HepG2 (cell line): ENCODE measurements around the gene ABCD4. TPM values are rescaled to one million over a fixed set of nuclear protein-coding genes. Genes with fewer than 3 reads are reported as not detected.
A peak's percentile ranks its signal among the peaks of the same experiment; 100 is the strongest.

Experiments used
- ATAD3A ChIP-seq: sonication (generic); formaldehyde crosslinking; IDR thresholded peaks from 2 replicates; pipeline ENCODE4 v1.4.0; 2020; ENCODE audit warnings: missing genetic modification reagents
- KDM5B ChIP-seq: sonication (generic); formaldehyde crosslinking; IDR thresholded peaks from 2 replicates; pipeline ENCODE4 v1.4.0; 2020; ENCODE audit warnings: missing genetic modification reagents, mild to moderate bottlenecking, borderline replicate concordance
- SP2 ChIP-seq: sonication (generic); formaldehyde crosslinking; IDR thresholded peaks from 2 replicates; pipeline ENCODE4 v1.5.1; 2020; ENCODE audit warnings: mild to moderate bottlenecking, missing genetic modification reagents
- TARDBP ChIP-seq: sonication (generic); formaldehyde crosslinking; IDR thresholded peaks from 2 replicates; pipeline ENCODE4 v1.8.0; 2022; ENCODE audit warnings: mild to moderate bottlenecking, missing genetic modification reagents
- ZNF292 ChIP-seq: sonication (generic); formaldehyde crosslinking; IDR thresholded peaks from 2 replicates; pipeline ENCODE4 v1.8.1; 2022; ENCODE audit warnings: mild to moderate bottlenecking, low read depth, missing genetic modification reagents, borderline replicate concordance
- polyA plus RNA-seq, 8 experiments: library from polyadenylated mRNA; depleted of rRNA in 3 of 8; stranded (reverse) in 7 of 8; unstranded in 1 of 8; fragments of >200 nt; fragmentation: Illumina TruSeq in 4 of 8; extraction: Trizol in 4 of 8; gene quantifications; 2 replicates each; pipeline versions ENCODE4 v1.2.1 to v1.2.3, GENCODE V29; 2011 to 2016; ENCODE audit warnings: low read depth in 4 of 8, missing spikeins in 1 of 8, mixed read lengths in 1 of 8; ENCODE audit not compliant: insufficient read depth in 1 of 8
- total RNA-seq, 5 experiments: library from RNA; depleted of rRNA; stranded (reverse); fragments of >200 nt; fragmentation: Illumina TruSeq; extraction: Trizol; gene quantifications; 2 replicates each; pipeline ENCODE4 v1.2.3, GENCODE V29; 2016; ENCODE audit warnings: low read depth in 1 of 5
- TF ChIP-seq, protein P1 (sequence below): sonication (generic); formaldehyde crosslinking; IDR thresholded peaks from one replicate; pipeline ENCODE4 v1.5.1; 2020; ENCODE audit warnings: mild to moderate bottlenecking, missing genetic modification reagents; ENCODE audit errors: not compliant biosample characterization
- TF ChIP-seq, protein P2 (sequence below): IDR thresholded peaks from 2 replicates; pipeline ENCODE4 v1.6.1; 2018; ENCODE audit warnings: missing genetic modification reagents
- TF ChIP-seq, protein P3 (sequence below): sonication (generic); formaldehyde crosslinking; IDR thresholded peaks from 2 replicates; pipeline ENCODE4 v1.4.0; 2020; ENCODE audit warnings: mild to moderate bottlenecking, missing genetic modification reagents
- TF ChIP-seq, protein P4 (sequence below): IDR thresholded peaks from 2 replicates; pipeline ENCODE4 v1.6.1; 2012; ENCODE audit warnings: low read depth, low read length, improper control_type of control experiment
- TF ChIP-seq, protein P5 (sequence below): sonication (generic); formaldehyde crosslinking; IDR thresholded peaks from 2 replicates; pipeline ENCODE4 v1.5.0; 2020; ENCODE audit warnings: mild to moderate bottlenecking, missing genetic modification reagents

The ABCD4 gene
- total and polyA plus RNA-seq, 2 of the 13 experiments (the other 11 are each of a cell fraction or from before 2014, with no cell fraction given) = 47.5 to 50.5 TPM

DNA sequence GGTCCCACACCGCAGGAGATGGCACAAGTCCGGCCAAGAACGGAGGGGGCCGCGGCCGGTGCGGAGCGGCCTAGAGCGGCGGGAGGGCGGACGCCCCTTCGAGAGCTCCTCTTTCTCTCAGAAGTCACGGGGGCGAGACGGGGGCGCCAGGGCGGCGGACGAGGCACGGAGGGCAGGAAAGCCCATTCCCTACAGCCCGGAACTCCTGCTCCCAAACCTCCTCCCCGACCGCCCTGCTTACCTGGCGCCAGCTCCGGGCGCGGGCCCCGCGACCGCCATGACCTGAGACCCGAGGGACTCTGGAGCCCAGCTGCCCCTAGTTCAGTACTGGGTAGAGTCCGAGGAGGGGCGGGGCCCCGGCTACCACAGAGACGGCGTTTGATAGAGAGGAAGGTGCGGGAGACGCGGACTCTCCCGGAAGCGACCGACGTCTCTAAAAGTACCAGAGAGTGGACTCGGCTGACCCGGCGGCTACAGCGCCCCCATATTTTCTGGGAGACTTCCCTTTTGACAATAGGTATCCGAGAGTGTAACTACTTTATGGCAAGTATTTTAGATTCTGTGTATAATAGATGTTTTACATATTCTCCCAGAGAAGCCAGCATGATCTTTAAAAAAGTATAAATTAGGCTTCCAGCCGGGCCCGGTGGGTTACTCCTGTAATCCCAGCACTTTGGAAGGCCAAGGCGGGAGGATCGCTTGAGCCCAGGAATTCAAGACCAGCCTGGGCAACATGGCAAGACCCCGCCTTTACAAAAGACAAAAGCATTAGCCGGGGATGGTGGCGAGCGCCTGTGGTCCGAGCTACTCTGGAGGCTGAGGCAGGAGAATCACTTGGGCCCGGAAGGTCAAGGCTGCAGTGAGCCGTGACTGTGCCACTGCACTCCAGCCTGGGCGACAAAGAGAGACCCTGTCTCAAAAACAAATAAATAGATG, at the start of gene ABCD4 (continued):
- TF ChIP-seq, protein P1, sequence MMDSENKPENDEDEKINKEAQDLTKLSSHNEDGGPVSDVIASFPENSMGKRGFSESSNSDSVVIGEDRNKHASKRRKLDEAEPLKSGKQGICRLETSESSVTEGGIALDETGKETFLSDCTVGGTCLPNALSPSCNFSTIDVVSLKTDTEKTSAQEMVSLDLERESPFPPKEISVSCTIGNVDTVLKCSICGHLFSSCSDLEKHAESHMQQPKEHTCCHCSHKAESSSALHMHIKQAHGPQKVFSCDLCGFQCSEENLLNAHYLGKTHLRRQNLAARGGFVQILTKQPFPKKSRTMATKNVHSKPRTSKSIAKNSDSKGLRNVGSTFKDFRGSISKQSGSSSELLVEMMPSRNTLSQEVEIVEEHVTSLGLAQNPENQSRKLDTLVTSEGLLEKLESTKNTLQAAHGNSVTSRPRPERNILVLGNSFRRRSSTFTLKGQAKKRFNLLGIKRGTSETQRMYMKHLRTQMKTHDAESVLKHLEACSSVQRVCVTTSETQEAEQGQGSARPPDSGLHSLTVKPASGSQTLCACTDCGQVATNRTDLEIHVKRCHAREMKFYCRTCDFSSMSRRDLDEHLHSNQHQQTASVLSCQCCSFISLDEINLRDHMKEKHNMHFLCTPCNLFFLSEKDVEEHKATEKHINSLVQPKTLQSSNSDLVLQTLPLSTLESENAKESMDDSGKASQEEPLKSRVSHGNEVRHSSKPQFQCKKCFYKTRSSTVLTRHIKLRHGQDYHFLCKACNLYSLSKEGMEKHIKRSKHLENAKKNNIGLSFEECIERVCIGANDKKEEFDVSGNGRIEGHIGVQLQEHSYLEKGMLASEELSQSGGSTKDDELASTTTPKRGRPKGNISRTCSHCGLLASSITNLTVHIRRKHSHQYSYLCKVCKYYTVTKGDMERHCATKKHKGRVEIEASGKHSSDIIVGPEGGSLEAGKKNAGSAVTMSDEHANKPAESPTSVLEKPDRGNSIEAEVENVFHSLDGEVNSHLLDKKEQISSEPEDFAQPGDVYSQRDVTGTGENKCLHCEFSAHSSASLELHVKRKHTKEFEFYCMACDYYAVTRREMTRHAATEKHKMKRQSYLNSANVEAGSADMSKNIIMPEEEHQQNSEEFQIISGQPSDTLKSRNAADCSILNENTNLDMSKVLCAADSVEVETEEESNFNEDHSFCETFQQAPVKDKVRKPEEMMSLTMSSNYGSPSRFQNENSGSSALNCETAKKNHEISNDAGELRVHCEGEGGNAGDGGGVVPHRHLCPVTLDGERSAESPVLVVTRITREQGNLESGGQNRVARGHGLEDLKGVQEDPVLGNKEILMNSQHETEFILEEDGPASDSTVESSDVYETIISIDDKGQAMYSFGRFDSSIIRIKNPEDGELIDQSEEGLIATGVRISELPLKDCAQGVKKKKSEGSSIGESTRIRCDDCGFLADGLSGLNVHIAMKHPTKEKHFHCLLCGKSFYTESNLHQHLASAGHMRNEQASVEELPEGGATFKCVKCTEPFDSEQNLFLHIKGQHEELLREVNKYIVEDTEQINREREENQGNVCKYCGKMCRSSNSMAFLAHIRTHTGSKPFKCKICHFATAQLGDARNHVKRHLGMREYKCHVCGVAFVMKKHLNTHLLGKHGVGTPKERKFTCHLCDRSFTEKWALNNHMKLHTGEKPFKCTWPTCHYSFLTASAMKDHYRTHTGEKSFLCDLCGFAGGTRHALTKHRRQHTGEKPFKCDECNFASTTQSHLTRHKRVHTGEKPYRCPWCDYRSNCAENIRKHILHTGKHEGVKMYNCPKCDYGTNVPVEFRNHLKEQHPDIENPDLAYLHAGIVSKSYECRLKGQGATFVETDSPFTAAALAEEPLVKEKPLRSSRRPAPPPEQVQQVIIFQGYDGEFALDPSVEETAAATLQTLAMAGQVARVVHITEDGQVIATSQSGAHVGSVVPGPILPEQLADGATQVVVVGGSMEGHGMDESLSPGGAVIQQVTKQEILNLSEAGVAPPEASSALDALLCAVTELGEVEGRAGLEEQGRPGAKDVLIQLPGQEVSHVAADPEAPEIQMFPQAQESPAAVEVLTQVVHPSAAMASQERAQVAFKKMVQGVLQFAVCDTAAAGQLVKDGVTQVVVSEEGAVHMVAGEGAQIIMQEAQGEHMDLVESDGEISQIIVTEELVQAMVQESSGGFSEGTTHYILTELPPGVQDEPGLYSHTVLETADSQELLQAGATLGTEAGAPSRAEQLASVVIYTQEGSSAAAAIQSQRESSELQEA (CRISPR knock-in tag) = no peak
- TF ChIP-seq ATAD3A (CRISPR knock-in tag) = peak; percentile 63; the same call in 1 of the 2 replicates
- TF ChIP-seq, protein P2, sequence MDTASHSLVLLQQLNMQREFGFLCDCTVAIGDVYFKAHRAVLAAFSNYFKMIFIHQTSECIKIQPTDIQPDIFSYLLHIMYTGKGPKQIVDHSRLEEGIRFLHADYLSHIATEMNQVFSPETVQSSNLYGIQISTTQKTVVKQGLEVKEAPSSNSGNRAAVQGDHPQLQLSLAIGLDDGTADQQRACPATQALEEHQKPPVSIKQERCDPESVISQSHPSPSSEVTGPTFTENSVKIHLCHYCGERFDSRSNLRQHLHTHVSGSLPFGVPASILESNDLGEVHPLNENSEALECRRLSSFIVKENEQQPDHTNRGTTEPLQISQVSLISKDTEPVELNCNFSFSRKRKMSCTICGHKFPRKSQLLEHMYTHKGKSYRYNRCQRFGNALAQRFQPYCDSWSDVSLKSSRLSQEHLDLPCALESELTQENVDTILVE (CRISPR knock-in tag) = peak; percentile 57
- 0 out of 2 replicates have a peak, but pooled peaks have one; percentile 44 for TF ChIP-seq SP2 (CRISPR knock-in tag)
- TF ChIP-seq TARDBP (CRISPR knock-in tag) = peak; percentile 63
- TF ChIP-seq, protein P3, sequence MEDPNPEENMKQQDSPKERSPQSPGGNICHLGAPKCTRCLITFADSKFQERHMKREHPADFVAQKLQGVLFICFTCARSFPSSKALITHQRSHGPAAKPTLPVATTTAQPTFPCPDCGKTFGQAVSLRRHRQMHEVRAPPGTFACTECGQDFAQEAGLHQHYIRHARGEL (CRISPR knock-in tag) = no peak
- TF ChIP-seq ZNF292 (CRISPR knock-in tag) = peak; percentile 66; the same call in 1 of the 2 replicates
- TF ChIP-seq, protein P4, sequence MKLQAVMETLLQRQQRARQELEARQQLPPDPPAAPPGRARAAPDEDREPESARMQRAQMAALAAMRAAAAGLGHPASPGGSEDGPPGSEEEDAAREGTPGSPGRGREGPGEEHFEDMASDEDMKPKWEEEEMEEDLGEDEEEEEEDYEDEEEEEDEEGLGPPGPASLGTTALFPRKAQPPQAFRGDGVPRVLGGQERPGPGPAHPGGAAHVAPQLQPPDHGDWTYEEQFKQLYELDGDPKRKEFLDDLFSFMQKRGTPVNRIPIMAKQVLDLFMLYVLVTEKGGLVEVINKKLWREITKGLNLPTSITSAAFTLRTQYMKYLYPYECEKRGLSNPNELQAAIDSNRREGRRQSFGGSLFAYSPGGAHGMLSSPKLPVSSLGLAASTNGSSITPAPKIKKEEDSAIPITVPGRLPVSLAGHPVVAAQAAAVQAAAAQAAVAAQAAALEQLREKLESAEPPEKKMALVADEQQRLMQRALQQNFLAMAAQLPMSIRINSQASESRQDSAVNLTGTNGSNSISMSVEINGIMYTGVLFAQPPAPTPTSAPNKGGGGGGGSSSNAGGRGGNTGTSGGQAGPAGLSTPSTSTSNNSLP = peak; percentile 14; the same call in 1 of the 2 replicates
- peak; percentile 94; the same call in 1 of the 2 replicates for TF ChIP-seq KDM5B (CRISPR knock-in tag)
- TF ChIP-seq, protein P5, sequence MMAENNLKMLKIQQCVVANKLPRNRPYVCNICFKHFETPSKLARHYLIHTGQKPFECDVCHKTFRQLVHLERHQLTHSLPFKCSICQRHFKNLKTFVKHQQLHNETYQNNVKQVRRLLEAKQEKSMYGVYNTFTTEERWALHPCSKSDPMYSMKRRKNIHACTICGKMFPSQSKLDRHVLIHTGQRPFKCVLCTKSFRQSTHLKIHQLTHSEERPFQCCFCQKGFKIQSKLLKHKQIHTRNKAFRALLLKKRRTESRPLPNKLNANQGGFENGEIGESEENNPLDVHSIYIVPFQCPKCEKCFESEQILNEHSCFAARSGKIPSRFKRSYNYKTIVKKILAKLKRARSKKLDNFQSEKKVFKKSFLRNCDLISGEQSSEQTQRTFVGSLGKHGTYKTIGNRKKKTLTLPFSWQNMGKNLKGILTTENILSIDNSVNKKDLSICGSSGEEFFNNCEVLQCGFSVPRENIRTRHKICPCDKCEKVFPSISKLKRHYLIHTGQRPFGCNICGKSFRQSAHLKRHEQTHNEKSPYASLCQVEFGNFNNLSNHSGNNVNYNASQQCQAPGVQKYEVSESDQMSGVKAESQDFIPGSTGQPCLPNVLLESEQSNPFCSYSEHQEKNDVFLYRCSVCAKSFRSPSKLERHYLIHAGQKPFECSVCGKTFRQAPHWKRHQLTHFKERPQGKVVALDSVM (CRISPR knock-in tag) = peak; percentile 81
